SK-N-MC (cell line): ENCODE results near the gene KDM2A.

Experiments
- EZH2 ChIP-seq: fragments of 200-600 bp; sonication (generic); IDR thresholded peaks from one replicate; pipeline ENCODE4 v1.6.1; 2017; ENCODE audit warnings: antibody characterized with exemption
- POLR2AphosphoS5 ChIP-seq: IDR thresholded peaks from 2 replicates; pipeline ENCODE4 v1.6.1; 2012; ENCODE audit warnings: mild to moderate bottlenecking, low read depth, low read length, borderline replicate concordance

GRCh38 chr11:67282155-67282875 is 163.3 kb downstream of the KDM2A start:
- TF ChIP-seq POLR2AphosphoS5 (no peak), EZH2 (no peak)
